K562 (cell line): Measurements from ENCODE around the gene GLCCI1. TPM values are rescaled to one million over a fixed set of nuclear protein-coding genes. Genes with fewer than 3 reads are reported as not detected.

Experiments used
- CBX1 ChIP-seq: sonication (generic); IDR thresholded peaks from 2 replicates; pipeline ENCODE4 v1.6.1; 2016; ENCODE audit warnings: antibody characterized with exemption, low read depth, mild to moderate bottlenecking
- EP400 ChIP-seq: fragments of 450-650 bp; IDR thresholded peaks from 2 replicates; pipeline ENCODE4 v1.6.1; 2017; ENCODE audit warnings: antibody characterized with exemption, mild to moderate bottlenecking, moderate library complexity
- ESRRA ChIP-seq: fragments of 450-650 bp; IDR thresholded peaks from 2 replicates; pipeline ENCODE4 v1.6.1; 2014; ENCODE audit warnings: low read depth, mild to moderate bottlenecking, moderate library complexity, borderline replicate concordance
- FIP1L1 ChIP-seq: fragments of 200-400 bp; formaldehyde crosslinking; IDR thresholded peaks from 2 replicates; pipeline ENCODE4 v1.6.1; 2018; ENCODE audit warnings: mild to moderate bottlenecking, low read depth, low read length; ENCODE audit not compliant: poor library complexity, severe bottlenecking
- JUND ChIP-seq, 2 experiments: IDR thresholded peaks; 2 replicates in 1 of 2; 3 replicates in 1 of 2; pipeline ENCODE4 v1.6.1; 2011; ENCODE audit warnings: borderline replicate concordance in 2 of 2, low read depth in 2 of 2, low read length in 2 of 2, improper control_type of control experiment in 1 of 2, missing biosample characterization in 1 of 2, missing genetic modification characterization in 1 of 2, missing genetic modification reagents in 1 of 2
- MTA1 ChIP-seq: fragments of 450-650 bp; IDR thresholded peaks from 2 replicates; pipeline ENCODE4 v1.6.1; 2017; ENCODE audit warnings: borderline replicate concordance
- PPARD ChIP-seq: fragments of 250-450 bp; sonication (Bioruptor Pico); IDR thresholded peaks from 2 replicates; pipeline ENCODE4 v1.8.0; 2022; ENCODE audit warnings: inconsistent platforms, mild to moderate bottlenecking, moderate library complexity
- SIN3A ChIP-seq, 2 experiments: fragments of 150-350 bp in 1 of 2; IDR thresholded peaks; 2 replicates each; pipeline ENCODE4 v1.6.1; 2011 to 2016; ENCODE audit warnings: borderline replicate concordance in 2 of 2, low read depth in 2 of 2, low read length in 2 of 2, mild to moderate bottlenecking in 2 of 2, moderate library complexity in 2 of 2; ENCODE audit not compliant: control insufficient read depth in 1 of 2
- ZNF212 ChIP-seq: fragments of 450-650 bp; formaldehyde crosslinking; IDR thresholded peaks from 2 replicates; pipeline ENCODE4 v1.4.0; 2020; ENCODE audit warnings: mild to moderate bottlenecking
- ZNF23 ChIP-seq: fragments of 250-450 bp; sonication (Bioruptor Pico); IDR thresholded peaks from 2 replicates; pipeline ENCODE4 v1.4.0; 2020; ENCODE audit warnings: mild to moderate bottlenecking
- ZNF740 ChIP-seq, 3 experiments: fragments of 200-800 bp in 1 of 3; sonication (Bioruptor generic) in 1 of 3; sonication (generic) in 1 of 3; formaldehyde crosslinking in 1 of 3; IDR thresholded peaks; 2 replicates each; pipeline versions ENCODE4 v1.6.1 to v1.8.0; 2016 to 2022; ENCODE audit warnings: mild to moderate bottlenecking in 2 of 3, missing compliant biosample characterization in 2 of 3, missing genetic modification characterization in 2 of 3, missing genetic modification reagents in 1 of 3
- polyA plus RNA-seq, 8 experiments: library from polyadenylated mRNA; depleted of rRNA in 4 of 8; stranded (reverse) in 5 of 8; unstranded in 3 of 8; fragments of >200 nt; fragmentation: Nextera tagmentation in 2 of 8; fragmentation: Illumina TruSeq in 1 of 8; extraction: Ambion mirVana in 2 of 8; extraction: Trizol in 1 of 8; gene quantifications; 2 replicates each; pipeline versions ENCODE4 v1.2.1 to v1.2.3, GENCODE V29; 2011 to 2014; ENCODE audit warnings: inconsistent platforms in 1 of 8, missing spikeins in 1 of 8
- total RNA-seq, 7 experiments: library from RNA; depleted of rRNA in 6 of 7; stranded (reverse); fragments of >200 nt in 6 of 7; fragmentation: Illumina TruSeq in 2 of 7; extraction: Trizol in 2 of 7; gene quantifications; 2 replicates each; pipeline versions ENCODE4 v1.2.1 to v1.2.3, GENCODE V29; 2011 to 2021; ENCODE audit warnings: low replicate concordance in 1 of 7
- TF ChIP-seq, protein P1 (sequence below): sonication (generic); formaldehyde crosslinking; IDR thresholded peaks from 2 replicates; pipeline ENCODE4 v1.8.0; 2023; ENCODE audit warnings: mild to moderate bottlenecking, missing genetic modification reagents
- TF ChIP-seq, protein P2 (sequence below): fragments of 200-800 bp; sonication (Bioruptor generic); IDR thresholded peaks from 2 replicates; pipeline ENCODE4 v1.6.1; 2017; ENCODE audit warnings: missing genetic modification characterization, missing compliant biosample characterization
- TF ChIP-seq, protein P3 (sequence below): fragments of 250-450 bp; sonication (Bioruptor Pico); IDR thresholded peaks from 2 replicates; pipeline ENCODE4 v1.8.0; 2021; ENCODE audit warnings: mild to moderate bottlenecking, moderate library complexity
- TF ChIP-seq, protein P4 (sequence below), 2 experiments: fragments of 250-450 bp in 1 of 2; fragments of 450-650 bp in 1 of 2; sonication (Bioruptor Pico) in 1 of 2; IDR thresholded peaks; 2 replicates each; pipeline versions ENCODE4 v1.6.1 to v1.8.0; 2016 to 2021; ENCODE audit warnings: mild to moderate bottlenecking in 2 of 2, moderate library complexity in 2 of 2, missing compliant biosample characterization in 1 of 2, missing genetic modification characterization in 1 of 2

The GLCCI1 gene
- total and polyA plus RNA-seq, 9 of the 15 experiments (the other 6 are each of a cell fraction or from before 2014, with no cell fraction given) = 2.7 to 11.9 (median 7.2) TPM

DNA sequence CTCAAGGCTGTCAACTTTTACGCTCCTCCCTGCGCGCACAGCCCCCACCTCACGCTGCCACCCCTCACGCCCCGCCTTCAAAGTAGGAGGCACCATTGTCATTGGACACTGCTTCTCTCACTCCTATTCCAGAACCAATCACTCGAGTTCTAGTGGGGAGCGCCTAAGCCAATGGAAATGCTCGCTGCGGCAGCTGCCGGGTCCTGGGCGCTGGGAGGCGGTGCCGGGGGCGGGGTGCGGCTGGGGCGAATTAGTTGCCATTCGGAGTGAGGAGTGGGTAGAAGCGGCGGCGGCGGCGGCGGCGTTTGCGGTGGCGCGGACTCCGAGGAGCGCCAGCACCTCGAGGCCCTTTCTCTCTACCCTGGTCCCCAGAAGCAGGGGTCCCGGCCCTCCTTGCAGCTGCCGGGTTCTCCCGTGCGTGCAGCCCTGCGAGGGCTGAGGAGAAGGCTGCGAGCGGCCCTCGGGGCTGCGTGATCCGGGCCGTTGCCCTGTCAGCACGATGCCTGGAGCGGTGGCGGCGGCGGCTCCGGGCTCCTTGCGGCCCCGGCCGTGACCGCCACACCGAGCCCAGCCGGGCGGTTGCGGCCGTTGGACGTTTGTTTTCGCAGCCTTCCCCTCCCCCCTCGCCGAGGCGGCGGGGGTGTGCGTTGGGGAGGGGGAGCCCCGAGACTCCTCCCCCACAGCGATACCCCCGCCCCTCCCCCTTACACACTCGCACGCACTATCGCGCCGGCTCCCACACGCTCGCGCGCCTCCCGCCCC is at the start of gene GLCCI1 (continued):
- TF ChIP-seq, protein P1, sequence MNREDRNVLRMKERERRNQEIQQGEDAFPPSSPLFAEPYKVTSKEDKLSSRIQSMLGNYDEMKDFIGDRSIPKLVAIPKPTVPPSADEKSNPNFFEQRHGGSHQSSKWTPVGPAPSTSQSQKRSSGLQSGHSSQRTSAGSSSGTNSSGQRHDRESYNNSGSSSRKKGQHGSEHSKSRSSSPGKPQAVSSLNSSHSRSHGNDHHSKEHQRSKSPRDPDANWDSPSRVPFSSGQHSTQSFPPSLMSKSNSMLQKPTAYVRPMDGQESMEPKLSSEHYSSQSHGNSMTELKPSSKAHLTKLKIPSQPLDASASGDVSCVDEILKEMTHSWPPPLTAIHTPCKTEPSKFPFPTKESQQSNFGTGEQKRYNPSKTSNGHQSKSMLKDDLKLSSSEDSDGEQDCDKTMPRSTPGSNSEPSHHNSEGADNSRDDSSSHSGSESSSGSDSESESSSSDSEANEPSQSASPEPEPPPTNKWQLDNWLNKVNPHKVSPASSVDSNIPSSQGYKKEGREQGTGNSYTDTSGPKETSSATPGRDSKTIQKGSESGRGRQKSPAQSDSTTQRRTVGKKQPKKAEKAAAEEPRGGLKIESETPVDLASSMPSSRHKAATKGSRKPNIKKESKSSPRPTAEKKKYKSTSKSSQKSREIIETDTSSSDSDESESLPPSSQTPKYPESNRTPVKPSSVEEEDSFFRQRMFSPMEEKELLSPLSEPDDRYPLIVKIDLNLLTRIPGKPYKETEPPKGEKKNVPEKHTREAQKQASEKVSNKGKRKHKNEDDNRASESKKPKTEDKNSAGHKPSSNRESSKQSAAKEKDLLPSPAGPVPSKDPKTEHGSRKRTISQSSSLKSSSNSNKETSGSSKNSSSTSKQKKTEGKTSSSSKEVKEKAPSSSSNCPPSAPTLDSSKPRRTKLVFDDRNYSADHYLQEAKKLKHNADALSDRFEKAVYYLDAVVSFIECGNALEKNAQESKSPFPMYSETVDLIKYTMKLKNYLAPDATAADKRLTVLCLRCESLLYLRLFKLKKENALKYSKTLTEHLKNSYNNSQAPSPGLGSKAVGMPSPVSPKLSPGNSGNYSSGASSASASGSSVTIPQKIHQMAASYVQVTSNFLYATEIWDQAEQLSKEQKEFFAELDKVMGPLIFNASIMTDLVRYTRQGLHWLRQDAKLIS (CRISPR knock-in tag) = peak; percentile 77; the same call in 1 of the 2 replicates
- TF ChIP-seq, protein P2, sequence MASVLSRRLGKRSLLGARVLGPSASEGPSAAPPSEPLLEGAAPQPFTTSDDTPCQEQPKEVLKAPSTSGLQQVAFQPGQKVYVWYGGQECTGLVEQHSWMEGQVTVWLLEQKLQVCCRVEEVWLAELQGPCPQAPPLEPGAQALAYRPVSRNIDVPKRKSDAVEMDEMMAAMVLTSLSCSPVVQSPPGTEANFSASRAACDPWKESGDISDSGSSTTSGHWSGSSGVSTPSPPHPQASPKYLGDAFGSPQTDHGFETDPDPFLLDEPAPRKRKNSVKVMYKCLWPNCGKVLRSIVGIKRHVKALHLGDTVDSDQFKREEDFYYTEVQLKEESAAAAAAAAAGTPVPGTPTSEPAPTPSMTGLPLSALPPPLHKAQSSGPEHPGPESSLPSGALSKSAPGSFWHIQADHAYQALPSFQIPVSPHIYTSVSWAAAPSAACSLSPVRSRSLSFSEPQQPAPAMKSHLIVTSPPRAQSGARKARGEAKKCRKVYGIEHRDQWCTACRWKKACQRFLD = 0 out of 2 replicates have a peak, but pooled peaks have one; percentile 46
- peak; percentile 81 for TF ChIP-seq ZNF740 (CRISPR knock-in tag; IDR thresholded peaks at IDR 0.05)
- peak in 1 of 2 experiments; percentile 73; a peak in 1 of 4 replicates for TF ChIP-seq ZNF740 (tag; IDR thresholded peaks at IDR 0.05)
- TF ChIP-seq FIP1L1 = peak; percentile 22
- TF ChIP-seq EP400 = peak; percentile 69; the same call in 1 of the 2 replicates
- TF ChIP-seq, protein P3, sequence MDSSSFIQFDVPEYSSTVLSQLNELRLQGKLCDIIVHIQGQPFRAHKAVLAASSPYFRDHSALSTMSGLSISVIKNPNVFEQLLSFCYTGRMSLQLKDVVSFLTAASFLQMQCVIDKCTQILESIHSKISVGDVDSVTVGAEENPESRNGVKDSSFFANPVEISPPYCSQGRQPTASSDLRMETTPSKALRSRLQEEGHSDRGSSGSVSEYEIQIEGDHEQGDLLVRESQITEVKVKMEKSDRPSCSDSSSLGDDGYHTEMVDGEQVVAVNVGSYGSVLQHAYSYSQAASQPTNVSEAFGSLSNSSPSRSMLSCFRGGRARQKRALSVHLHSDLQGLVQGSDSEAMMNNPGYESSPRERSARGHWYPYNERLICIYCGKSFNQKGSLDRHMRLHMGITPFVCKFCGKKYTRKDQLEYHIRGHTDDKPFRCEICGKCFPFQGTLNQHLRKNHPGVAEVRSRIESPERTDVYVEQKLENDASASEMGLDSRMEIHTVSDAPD (CRISPR knock-in tag) = no peak
- TF ChIP-seq ZNF23 (CRISPR knock-in tag) = no peak
- peak; percentile 55; the same call in 1 of the 2 replicates for TF ChIP-seq CBX1
- no peak for TF ChIP-seq MTA1
- TF ChIP-seq JUND (IDR thresholded peaks at IDR 0.05; ENCODE audit: borderline replicate concordance, low read depth, low read length) = peak; percentile 22; the same call in 1 of the 2 replicates
- TF ChIP-seq JUND (tag; IDR thresholded peaks at IDR 0.05; ENCODE audit: borderline replicate concordance, low read depth, low read length) = no peak
- peak in 1 of 2 experiments; percentile 38; a peak in 1 of 4 replicates for TF ChIP-seq SIN3A (IDR thresholded peaks at IDR 0.05; ENCODE audit: borderline replicate concordance in 2 of 2, control insufficient read depth in 1 of 2, low read depth in 2 of 2, low read length in 2 of 2)
- TF ChIP-seq ZNF212 (CRISPR knock-in tag) = 0 out of 2 replicates have a peak, but pooled peaks have one; percentile 17
- no peak for TF ChIP-seq PPARD (CRISPR knock-in tag)
- peak; percentile 53 for TF ChIP-seq ESRRA
- TF ChIP-seq, protein P4, sequence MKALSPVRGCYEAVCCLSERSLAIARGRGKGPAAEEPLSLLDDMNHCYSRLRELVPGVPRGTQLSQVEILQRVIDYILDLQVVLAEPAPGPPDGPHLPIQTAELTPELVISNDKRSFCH (CRISPR knock-in tag; IDR thresholded peaks at IDR 0.05) = no peak
- TF ChIP-seq, protein P4 (tag; IDR thresholded peaks at IDR 0.05) = peak; percentile 68
